ENCODE data around the gene NKX3-2.

The NKX3-2 gene

DNA sequence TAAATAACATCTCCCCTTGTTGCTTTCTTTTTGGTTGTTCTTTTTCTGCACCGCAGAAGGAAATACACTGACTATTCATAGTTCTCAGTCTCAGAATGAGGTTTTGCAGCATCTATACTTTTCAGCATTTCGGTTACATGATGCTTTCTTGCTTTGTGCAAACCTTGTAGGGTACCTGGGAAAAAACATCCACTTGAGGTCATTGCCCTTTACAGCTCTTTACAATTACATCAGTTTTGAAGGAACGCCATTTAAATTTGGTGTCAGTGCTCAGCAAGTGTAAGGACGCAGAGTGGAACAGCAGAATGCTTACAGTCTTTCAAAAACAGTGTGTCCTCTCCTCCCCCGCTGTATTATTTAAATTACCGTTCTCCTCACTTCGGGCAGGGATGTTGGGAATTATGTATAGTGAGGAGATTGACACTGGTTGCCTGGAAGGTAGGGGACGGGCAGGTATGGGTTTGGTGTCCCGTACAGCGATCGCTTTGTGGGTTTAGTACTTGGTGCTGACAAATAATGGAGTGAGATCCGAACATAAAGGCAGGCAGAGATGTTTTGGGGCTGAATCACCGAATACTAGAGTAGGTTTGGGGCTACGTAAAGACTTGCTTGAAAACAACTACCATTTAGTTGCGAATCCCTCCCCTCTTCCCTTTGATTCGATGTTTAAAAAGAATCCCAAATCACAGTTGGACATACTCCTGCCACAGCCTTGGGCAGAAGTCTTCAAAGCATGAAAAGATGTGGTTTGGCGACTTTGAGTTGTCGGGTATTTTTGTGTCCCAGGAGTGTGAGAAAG is 2.0 kb upstream of the NKX3-2 start:
- DNase-seq (ENCODE audit: low read depth) = no peak
- TF ChIP-seq, protein P1, sequence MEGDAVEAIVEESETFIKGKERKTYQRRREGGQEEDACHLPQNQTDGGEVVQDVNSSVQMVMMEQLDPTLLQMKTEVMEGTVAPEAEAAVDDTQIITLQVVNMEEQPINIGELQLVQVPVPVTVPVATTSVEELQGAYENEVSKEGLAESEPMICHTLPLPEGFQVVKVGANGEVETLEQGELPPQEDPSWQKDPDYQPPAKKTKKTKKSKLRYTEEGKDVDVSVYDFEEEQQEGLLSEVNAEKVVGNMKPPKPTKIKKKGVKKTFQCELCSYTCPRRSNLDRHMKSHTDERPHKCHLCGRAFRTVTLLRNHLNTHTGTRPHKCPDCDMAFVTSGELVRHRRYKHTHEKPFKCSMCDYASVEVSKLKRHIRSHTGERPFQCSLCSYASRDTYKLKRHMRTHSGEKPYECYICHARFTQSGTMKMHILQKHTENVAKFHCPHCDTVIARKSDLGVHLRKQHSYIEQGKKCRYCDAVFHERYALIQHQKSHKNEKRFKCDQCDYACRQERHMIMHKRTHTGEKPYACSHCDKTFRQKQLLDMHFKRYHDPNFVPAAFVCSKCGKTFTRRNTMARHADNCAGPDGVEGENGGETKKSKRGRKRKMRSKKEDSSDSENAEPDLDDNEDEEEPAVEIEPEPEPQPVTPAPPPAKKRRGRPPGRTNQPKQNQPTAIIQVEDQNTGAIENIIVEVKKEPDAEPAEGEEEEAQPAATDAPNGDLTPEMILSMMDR (conservative IDR thresholded peaks at IDR 0.05; ENCODE audit: low read depth, low read length) = no peak
- H3K4me3 ChIP-seq (ENCODE audit: low read depth, low read length) = no peak overlapping the region

DNA sequence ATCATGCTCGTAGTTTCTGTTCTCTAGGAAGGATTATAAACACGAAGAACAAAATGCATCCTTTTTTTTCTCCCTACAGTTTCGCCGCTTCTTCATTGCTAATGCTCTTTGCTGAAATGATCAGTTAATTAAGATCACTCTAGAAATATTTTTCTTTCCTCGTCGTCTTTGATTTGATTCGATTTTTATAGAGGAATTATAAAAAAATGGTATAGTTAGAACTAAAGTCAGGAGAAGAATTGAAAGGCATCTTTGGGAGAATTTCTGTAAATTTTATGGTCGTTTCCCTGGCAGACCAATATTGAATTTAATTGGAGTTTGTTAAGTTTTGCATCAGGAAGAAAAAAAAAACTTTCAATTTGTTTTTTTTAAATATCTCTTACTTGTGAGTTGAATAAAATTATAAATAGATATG is 1.1 kb upstream of the NKX3-2 start:
- DNase-seq (ENCODE audit: low read depth) = no peak
- TF ChIP-seq, protein P1 (conservative IDR thresholded peaks at IDR 0.05; ENCODE audit: low read depth, low read length) = no peak
- no peak overlapping the region for H3K4me3 ChIP-seq (ENCODE audit: low read depth, low read length)

DNA sequence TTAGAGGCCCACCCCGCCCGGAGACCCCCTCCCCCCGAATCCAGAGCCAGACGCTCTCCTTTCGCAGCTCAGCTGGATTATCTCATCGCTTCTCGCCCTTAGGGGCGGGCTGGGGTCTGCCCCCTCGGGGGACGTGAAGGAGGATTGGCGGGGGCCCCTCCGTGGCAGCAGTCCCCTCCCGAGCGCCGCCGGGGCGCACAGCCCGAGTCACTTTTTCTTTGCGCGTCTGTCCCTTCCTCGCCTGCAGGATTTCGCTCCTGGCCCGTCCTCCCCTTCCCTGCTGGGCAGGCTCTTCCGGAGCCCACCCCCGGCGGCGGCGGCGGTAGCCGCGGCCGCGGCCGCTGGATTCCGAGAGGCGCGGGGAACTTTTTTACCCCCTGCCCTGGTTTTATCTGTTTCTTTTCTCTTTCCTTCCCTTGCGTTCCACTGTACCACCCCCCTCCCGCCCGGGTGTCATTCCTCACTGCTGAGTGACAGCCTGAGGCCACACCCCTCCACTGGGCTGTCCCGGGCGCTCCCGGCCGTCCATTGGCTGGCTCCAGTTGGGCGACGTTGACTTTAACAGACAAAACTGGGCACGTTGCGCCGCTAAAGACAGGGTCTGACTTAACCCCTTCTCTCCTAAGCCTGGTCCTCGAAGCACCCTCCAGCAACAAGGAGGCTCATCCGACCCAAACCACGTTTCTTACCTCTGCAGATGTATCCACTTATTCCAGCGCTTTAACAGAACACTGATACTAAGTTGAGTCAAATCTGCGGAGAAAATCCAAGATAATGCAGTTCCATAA is 492 bp upstream of the NKX3-2 start:
- peak overlapping the region; percentile 59 for H3K4me3 ChIP-seq (ENCODE audit: low read depth, low read length)
- peak; percentile 60 for DNase-seq (ENCODE audit: low read depth)
- TF ChIP-seq, protein P1 (conservative IDR thresholded peaks at IDR 0.05; ENCODE audit: low read depth, low read length) = no peak

DNA sequence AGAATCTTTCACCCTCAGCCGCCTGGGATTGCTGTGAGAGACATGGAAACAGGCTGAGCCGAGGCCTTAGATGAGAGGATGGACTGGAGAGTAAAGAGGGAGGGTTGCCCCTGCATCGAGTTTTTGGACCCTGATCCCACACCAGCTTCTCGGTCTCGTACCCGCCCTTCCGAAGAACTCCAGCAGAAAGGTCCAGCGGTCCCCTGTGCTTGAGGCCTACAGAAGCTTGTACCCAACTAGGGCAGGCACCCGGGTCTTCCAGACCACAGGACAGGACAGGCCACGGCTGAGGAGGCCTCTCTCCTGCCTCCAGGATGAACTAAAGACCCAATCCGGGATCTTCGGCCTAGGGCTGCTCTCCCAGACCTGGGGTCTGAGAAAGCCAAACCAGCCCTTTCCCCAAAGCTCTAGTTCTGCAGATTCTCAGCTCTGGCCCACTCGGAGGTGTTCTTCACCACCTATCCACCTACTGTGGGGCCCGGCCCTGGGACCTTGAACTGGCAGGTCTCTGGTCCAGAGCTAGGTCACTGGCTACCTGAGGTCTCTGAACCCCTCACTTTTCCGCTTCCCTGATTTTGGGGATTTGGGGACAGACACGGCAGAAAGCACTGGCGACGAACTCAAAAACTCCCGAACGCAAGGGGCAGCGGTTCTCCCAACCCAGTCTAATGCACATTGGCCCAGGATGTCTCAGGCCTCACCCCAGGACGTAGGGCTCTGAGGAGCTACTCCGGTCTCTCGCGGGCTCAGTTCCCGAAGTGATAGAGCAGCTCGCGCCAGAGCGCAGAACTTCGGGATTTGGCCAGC is 1.1 kb downstream of the NKX3-2 start:
- TF ChIP-seq, protein P1 (conservative IDR thresholded peaks at IDR 0.05; ENCODE audit: low read depth, low read length) = no peak
- no peak overlapping the region for H3K4me3 ChIP-seq (ENCODE audit: low read depth, low read length)
- DNase-seq (ENCODE audit: low read depth) = no peak

DNA sequence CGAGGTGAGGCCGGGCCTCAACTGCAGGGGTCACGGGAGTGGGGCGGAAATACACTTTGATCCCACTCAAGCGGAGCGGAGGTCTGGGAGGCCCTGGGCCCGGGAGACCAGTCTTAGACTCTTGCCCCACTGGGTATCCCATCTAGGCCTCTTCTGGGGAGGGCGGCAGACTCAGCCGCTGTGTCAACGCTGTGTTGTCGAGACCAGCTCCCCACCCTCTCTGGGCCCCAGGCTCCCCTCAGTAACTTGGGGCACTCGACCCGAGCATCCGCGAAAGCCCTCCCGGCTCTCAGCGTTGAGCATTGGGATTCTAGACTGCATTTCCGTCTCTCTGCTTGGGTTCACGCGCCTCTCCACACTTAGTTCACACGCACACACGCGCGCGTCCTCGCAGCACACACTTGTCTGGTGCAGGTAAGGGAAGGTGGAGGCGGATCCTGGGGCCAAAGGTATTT is 1.7 kb downstream of the NKX3-2 start:
- no peak overlapping the region for H3K4me3 ChIP-seq (ENCODE audit: low read depth, low read length)
- TF ChIP-seq, protein P1 (conservative IDR thresholded peaks at IDR 0.05; ENCODE audit: low read depth, low read length) = no peak
- DNase-seq (ENCODE audit: low read depth) = no peak

DNA sequence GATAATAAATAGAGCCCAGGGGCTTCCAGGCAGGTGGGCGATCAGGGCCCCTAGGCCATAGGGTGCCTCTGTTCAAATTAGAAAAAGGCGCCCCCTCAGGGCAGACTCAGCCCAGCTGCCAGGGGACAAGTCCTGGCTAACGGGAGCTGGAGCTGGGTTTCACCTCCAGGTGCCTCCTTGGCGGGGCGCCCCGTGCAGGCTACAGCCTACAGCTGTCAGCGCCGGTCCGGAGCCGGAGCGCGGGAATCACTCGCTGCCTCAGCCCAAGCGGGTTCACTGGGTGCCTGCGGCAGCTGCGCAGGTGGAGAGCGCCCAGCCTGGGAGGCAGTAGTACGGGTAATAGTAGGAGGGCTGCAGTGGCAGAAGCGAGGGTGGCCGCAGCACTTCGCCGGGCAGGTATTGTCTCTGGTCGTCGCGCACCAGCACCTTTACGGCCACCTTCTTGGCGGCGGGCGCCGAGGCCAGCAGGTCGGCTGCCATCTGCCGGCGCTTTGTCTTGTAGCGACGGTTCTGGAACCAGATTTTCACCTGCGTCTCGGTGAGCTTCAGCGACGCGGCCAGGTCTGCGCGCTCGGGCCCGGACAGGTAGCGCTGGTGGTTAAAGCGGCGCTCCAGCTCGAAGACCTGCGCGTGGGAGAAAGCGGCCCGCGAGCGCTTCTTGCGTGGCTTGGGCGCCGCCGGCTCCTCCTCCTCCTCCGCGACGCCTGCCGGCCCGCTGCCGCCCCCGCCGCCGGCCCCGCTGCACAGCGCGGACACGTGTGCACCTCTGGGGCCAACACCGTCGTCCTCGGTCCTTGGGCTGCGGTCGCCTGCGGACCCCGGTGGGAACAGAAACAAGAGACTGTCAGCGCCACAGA is 2.4 kb downstream of the NKX3-2 start:
- DNase-seq (ENCODE audit: low read depth) = no peak
- TF ChIP-seq, protein P1 (conservative IDR thresholded peaks at IDR 0.05; ENCODE audit: low read depth, low read length) = peak; percentile 38
- no peak overlapping the region for H3K4me3 ChIP-seq (ENCODE audit: low read depth, low read length)
